ENCODE data around the gene MXD3.
"Not testable (repeated sequence)": the region's sequence is repeated elsewhere in the genome, so short reads cannot be mapped to it uniquely, and the experiment has no call there.

MXD3 gene

GRCh38 chr5:177319913-177320588 lies 8.4 kb upstream of the MXD3 start:
- no peak for DNase-seq (ENCODE audit: low spot score)

- DNase-seq (ENCODE audit: low spot score): peak; percentile 81
Measured at GRCh38 chr5:177317959-177318377, 6.3 kb upstream of the MXD3 start.

- DNase-seq (ENCODE audit: low spot score): no peak
Measured at GRCh38 chr5:177316005-177316404, 4.3 kb upstream of the MXD3 start.

GRCh38 chr5:177315411-177315810 lies 3.7 kb upstream of the MXD3 start:
- DNase-seq (ENCODE audit: low spot score): no peak

- DNase-seq (ENCODE audit: low spot score): no peak
Measured at GRCh38 chr5:177314376-177315342, 3.0 kb upstream of the MXD3 start.

- no peak for DNase-seq (ENCODE audit: low spot score)
Measured at GRCh38 chr5:177313561-177314259, 2.0 kb upstream of the MXD3 start.

GRCh38 chr5:177312649-177313181 lies 1.0 kb upstream of the MXD3 start:
- peak; percentile 70 for DNase-seq (ENCODE audit: low spot score)

GRCh38 chr5:177311392-177311722 lies 341 bp downstream of the MXD3 start:
- no peak for DNase-seq (ENCODE audit: low spot score)

- peak; percentile 47 for DNase-seq (ENCODE audit: low spot score)
Measured at GRCh38 chr5:177310757-177311391, 824 bp downstream of the MXD3 start.

GRCh38 chr5:177310332-177310731 lies 1.4 kb downstream of the MXD3 start:
- no peak for DNase-seq (ENCODE audit: low spot score)

- peak; percentile 80 for DNase-seq (ENCODE audit: low spot score)
Measured at GRCh38 chr5:177309351-177310191, 2.1 kb downstream of the MXD3 start.

GRCh38 chr5:177308740-177309139 lies 3.0 kb downstream of the MXD3 start:
- no peak for DNase-seq (ENCODE audit: low spot score)

GRCh38 chr5:177307544-177308363 lies 3.9 kb downstream of the MXD3 start:
- DNase-seq (ENCODE audit: low spot score): no peak

- no peak for DNase-seq (ENCODE audit: low spot score)
Measured at GRCh38 chr5:177306674-177307543, 4.8 kb downstream of the MXD3 start.

- DNase-seq (ENCODE audit: low spot score): not testable (repeated sequence)
Measured at GRCh38 chr5:177306103-177306640, 5.5 kb downstream of the MXD3 start.

- DNase-seq (ENCODE audit: low spot score): no peak
Measured at GRCh38 chr5:177304392-177305119, 7.1 kb downstream of the MXD3 start.

- DNase-seq (ENCODE audit: low spot score): no peak
Measured at GRCh38 chr5:177303925-177304391, 7.7 kb downstream of the MXD3 start.
